Measurements from ENCODE around the gene MAD1L1.

DNA sequence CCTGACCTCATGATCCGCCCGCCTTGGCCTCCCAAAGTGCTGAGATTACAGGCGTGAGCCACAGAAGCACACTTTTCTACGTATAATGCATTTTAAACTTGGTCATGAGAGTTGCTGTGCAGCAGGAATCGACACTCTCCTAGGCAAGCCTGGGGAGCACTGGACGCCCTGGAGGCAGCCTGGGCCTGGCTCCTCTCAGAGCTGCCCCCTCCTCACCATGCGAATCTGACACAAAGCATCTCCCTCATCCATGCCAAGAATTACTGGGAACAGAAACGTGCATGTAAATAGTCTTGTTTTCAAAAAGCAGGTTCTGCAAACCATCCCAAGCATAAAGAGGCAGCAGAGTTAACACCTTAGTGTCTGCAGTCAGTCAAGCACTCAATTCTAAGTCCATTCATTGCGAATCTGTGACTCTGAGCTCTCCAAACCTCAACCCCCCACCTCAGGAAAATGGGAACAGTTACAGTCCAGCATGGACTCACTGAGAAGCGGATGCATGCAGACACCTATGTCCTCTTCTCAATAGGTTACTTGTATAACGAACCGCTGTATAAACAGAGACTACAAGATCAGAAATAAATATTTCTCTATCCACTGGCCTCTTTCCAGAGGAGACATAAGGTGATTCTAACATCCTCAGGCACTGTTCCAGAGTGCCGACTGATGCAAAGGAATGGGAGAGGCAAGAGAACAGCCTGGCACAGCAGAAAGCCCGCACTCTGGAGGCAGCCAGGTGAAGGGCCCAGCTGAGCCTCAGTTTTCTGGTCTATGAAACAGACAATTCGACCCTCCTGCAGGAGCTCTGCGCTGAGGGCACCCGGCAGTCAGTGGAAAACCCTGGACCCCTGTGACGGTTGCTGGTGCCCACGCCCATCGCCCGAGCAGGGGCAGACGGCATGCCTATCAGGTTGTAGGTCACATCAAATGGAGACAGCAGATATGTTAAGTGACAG lies 68.9 kb downstream of the MAD1L1 start:
- TF ChIP-seq, protein P1, sequence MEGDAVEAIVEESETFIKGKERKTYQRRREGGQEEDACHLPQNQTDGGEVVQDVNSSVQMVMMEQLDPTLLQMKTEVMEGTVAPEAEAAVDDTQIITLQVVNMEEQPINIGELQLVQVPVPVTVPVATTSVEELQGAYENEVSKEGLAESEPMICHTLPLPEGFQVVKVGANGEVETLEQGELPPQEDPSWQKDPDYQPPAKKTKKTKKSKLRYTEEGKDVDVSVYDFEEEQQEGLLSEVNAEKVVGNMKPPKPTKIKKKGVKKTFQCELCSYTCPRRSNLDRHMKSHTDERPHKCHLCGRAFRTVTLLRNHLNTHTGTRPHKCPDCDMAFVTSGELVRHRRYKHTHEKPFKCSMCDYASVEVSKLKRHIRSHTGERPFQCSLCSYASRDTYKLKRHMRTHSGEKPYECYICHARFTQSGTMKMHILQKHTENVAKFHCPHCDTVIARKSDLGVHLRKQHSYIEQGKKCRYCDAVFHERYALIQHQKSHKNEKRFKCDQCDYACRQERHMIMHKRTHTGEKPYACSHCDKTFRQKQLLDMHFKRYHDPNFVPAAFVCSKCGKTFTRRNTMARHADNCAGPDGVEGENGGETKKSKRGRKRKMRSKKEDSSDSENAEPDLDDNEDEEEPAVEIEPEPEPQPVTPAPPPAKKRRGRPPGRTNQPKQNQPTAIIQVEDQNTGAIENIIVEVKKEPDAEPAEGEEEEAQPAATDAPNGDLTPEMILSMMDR (IDR thresholded peaks at IDR 0.05; ENCODE audit: insufficient read depth, low read length, poor library complexity, severe bottlenecking), result no peak
- TF ChIP-seq EZH2phosphoT487 (conservative IDR thresholded peaks at IDR 0.05; ENCODE audit: low read length), result no peak
